ENCODE measurements around the gene RHD. TPM values are rescaled to one million over a fixed set of nuclear protein-coding genes. Genes with fewer than 3 reads are reported as not detected.

The RHD gene
- total and polyA plus RNA-seq, 10 of the 15 experiments (the other 5 are each of a cell fraction or from before 2014, with no cell fraction given): 0.02 to 0.34 (median 0.18) TPM; not detected in 6

GRCh38 chr1:25239681-25240541, 32.4 kb upstream of the RHD start (continued):
- TF ChIP-seq ZNF217 (IDR thresholded peaks at IDR 0.05): no peak
- TF ChIP-seq FOXM1 (IDR thresholded peaks at IDR 0.05; ENCODE audit: low read depth, low read length): peak; percentile 66
- no peak for TF ChIP-seq STAT3 (IDR thresholded peaks at IDR 0.05; ENCODE audit: low read depth, low read length)
- TF ChIP-seq BCLAF1 (IDR thresholded peaks at IDR 0.05): no peak
- TF ChIP-seq NFXL1 (IDR thresholded peaks at IDR 0.05; ENCODE audit: borderline replicate concordance): no peak
- TF ChIP-seq TCF3 (IDR thresholded peaks at IDR 0.05; ENCODE audit: borderline replicate concordance, insufficient read depth, low read depth, low read length): 0 out of 2 replicates have a peak, but pooled peaks have one; percentile 24
- TF ChIP-seq MYC (IDR thresholded peaks at IDR 0.05; ENCODE audit: insufficient read depth, insufficient read length, insufficient replicate concordance, low read length, severe bottlenecking): no peak
- peak; percentile 92 for TF ChIP-seq EED (IDR thresholded peaks at IDR 0.05; ENCODE audit: low read depth)
- TF ChIP-seq KAT2A (conservative IDR thresholded peaks at IDR 0.05; ENCODE audit: control insufficient read depth, low read depth, low read length): no peak
- TF ChIP-seq USF1 (IDR thresholded peaks at IDR 0.05; ENCODE audit: borderline replicate concordance, extremely low read length, insufficient read depth, low read depth, low read length): no peak
- no peak; the same call in 1 of the 2 replicates for TF ChIP-seq SREBF2 (IDR thresholded peaks at IDR 0.05; ENCODE audit: low read length)
- TF ChIP-seq KLF5 (IDR thresholded peaks at IDR 0.05; ENCODE audit: partially characterized antibody): peak; percentile 82
- no peak for TF ChIP-seq CEBPB (IDR thresholded peaks at IDR 0.05; ENCODE audit: borderline replicate concordance in 1 of 2, low read depth in 2 of 2, low read length in 2 of 2)
